Measurements from ENCODE around the gene SDF4. TPM values are rescaled to one million over a fixed set of nuclear protein-coding genes. Genes with fewer than 3 reads are reported as not detected.

SDF4 gene
- total RNA-seq, 4 donors from 2014 or later: 109 to 144 (median 138) TPM

DNA sequence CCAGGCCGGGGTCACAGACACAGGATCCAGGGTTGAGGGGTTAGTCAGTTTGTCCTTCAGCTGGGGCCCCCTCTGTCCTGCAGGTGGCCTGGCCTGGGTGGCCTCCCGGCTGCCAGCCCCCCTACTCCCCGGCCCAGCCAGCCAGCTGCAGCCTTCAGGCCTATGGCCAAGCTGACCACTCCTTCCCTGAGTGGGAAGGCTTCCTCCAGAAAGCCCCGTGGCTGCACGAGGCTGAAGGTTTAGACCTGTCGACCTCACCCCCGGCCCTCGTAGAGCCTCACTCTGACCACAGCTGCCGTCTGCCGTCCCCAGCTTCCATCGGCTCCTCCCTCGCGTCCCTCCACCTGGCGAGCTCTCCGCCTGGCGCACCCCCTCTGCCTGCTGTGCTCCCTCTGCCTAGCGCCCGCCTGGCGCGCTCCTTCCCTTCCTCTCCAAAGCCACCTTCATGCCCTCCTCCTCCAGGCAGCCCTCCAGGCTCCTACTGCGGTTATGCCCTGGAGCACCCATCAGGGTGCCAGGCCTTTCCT, 48.5 kb downstream of the SDF4 start:
- TF ChIP-seq CTCF (IDR thresholded peaks at IDR 0.05): no peak
- no peak for TF ChIP-seq POLR2A (IDR thresholded peaks at IDR 0.05)
- WGBS, 2 donors: 78 to 88% methylated on average over 20 of the region's 21 CpGs
- Histone ChIP-seq H3K27me3 (no peaks in the 10 kb centered on the region), H3K4me1 (no peaks in the 10 kb centered on the region), H3K4me3 (replicated peaks in 1 of 3) (no peak overlapping the region), H3K27ac (no peak overlapping the region), H3K9me3 (no peaks in the 10 kb centered on the region), H3K36me3 (no peaks in the 10 kb centered on the region)
- DNase-seq: no peak
- intact Hi-C loops (cut with DNase I): no loop called here

GRCh38 chr1:1182491-1183220, 49.1 kb downstream of the SDF4 start:
- DNase-seq: no peak
- WGBS, 2 donors: 76 to 85% methylated on average over 27 to 38 of the region's 39 CpGs
- no peak for TF ChIP-seq POLR2A (IDR thresholded peaks at IDR 0.05)
- no peak for TF ChIP-seq CTCF (IDR thresholded peaks at IDR 0.05)
- Histone ChIP-seq H3K36me3 (no peaks in the 10 kb centered on the region), H3K4me3 (replicated peaks in 1 of 3) (no peak overlapping the region), H3K9me3 (no peaks in the 10 kb centered on the region), H3K4me1 (no peaks in the 10 kb centered on the region), H3K27me3 (no peaks in the 10 kb centered on the region), H3K27ac (no peak overlapping the region)
- intact Hi-C loops (cut with DNase I): no loop called here

DNA sequence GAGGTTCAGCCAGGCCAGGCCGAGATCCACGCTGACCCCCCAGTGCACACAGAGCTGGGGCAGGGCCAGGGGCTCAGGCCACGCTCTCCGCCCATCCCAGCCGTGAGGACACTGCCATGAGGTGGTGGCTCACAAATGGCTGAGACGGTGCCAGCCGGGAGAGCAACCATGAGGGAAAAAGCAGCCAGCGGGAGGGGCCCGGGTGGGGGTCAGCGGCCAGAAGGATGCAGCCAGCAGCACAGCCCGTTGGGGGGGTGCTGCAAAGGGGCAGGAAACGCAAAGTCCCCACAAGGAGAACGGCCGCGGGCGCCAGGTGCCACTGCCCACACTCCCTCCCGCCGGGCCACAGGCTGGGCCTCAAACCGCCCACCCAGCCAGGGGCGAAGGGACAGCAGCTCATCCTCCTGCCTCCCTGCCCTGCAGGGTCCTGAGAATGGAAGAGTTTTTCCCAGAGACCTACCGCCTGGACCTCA, 49.8 kb downstream of the SDF4 start:
- intact Hi-C loops (cut with DNase I): no loop called here
- H3K27ac ChIP-seq: no peak overlapping the region
- TF ChIP-seq POLR2A (IDR thresholded peaks at IDR 0.05) (no peak), CTCF (IDR thresholded peaks at IDR 0.05) (no peak)
- no peaks in the 10 kb centered on the region for H3K9me3 ChIP-seq
- H3K27me3 ChIP-seq: no peaks in the 10 kb centered on the region
- no peak overlapping the region for H3K4me3 ChIP-seq (replicated peaks in 1 of 3)
- WGBS, 2 donors: 84 to 87% methylated on average over 16 to 18 of the region's 21 CpGs
- H3K4me1 ChIP-seq: no peaks in the 10 kb centered on the region
- no peak for DNase-seq
- no peaks in the 10 kb centered on the region for H3K36me3 ChIP-seq

DNA sequence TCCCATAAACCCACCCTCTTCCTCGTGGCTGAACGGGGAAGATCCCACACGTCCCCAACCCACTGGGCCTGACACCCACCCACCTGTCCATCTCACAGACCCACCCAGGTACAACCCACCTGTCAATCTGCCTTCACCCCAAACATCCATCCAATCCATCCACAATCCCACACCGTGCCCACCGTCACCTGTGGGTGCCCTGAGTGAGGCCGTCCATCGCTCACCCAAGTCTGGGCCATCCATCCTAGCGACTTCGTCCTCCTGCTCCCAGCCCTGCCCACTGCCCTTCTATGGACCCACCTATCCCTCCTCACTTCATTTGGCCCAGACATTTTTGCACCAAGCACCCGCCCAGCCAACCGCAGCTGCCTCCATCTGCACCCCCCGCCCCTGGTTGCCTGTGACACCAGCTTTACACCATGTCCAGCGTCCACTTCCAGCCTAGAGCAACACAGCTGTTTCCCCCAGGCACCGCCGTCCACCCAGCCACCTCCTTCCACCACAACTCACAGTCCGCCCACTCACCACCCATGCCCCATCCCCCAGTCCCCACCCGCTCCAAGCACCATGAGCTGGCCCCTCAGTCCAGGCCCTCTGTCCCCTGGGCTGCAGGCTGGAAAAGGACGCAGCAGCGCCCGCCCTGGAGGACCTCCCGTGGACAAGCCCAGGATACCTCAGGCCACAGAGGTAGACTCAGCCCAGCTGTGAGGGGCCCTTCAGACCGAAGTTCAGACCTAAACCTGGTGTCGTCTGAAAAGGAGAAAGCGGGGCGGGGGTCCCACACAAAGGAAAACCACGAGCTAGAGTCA, 50.5 kb downstream of the SDF4 start:
- H3K27ac ChIP-seq: no peak overlapping the region
- no peak overlapping the region for H3K4me3 ChIP-seq (replicated peaks in 1 of 3)
- intact Hi-C loops (cut with DNase I): no loop called here
- no peaks in the 10 kb centered on the region for H3K27me3 ChIP-seq
- no peaks in the 10 kb centered on the region for H3K9me3 ChIP-seq
- WGBS, 2 donors: 92 to 94% methylated on average over 21 to 26 of the region's 26 CpGs
- TF ChIP-seq CTCF (IDR thresholded peaks at IDR 0.05): no peak
- no peak for TF ChIP-seq POLR2A (IDR thresholded peaks at IDR 0.05)
- H3K4me1 ChIP-seq: no peaks in the 10 kb centered on the region
- H3K36me3 ChIP-seq: no peaks in the 10 kb centered on the region
- no peak for DNase-seq
